CD4-positive, alpha-beta T cell treated with Interleukin-4 for 4 hours (primary cell): ENCODE results near the gene USP21.

Experiments used
- DNase-seq: peaks from one replicate; pipeline ENCODE4 v3.0.0-alpha.2; 2020

USP21 gene

DNA sequence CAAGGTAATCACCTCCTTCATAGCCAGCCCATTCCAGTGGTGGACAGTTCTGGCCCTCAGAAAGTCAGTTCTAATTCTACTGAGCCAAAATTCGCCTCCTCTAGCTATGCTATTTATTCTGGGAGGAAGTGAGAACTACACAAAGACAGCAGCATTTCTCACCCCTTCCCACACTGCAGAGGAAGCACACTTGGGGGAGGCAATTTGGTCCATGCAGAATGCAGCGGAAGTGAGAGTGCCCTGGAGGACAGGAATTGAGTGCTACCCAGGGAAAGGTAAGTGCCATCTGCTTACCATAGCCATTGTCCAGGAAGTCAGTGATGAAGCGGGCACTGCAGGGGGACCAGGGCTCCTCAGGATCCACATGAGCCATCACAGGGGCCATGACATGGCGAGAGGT, 35.9 kb downstream of the USP21 start:
- no peak for DNase-seq

DNA sequence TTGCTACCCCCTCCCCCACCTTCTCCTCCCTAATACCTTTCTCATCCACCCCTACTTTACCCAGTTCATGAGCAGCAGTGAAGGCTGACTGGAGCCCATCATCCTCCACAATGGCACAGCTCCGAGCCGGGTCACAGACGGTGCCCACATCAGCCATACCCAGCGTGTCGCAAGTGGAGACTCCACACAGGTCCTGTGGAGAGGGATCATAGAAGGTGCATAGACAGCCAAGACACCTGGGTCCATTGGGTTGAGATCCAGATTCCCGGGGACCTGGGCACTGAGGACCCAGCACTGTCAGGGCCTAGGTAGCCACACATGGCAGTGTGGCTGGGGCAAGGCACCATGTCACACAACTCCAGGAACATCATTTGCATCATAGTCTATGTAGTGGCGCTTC, 36.8 kb downstream of the USP21 start:
- no peak for DNase-seq

DNA sequence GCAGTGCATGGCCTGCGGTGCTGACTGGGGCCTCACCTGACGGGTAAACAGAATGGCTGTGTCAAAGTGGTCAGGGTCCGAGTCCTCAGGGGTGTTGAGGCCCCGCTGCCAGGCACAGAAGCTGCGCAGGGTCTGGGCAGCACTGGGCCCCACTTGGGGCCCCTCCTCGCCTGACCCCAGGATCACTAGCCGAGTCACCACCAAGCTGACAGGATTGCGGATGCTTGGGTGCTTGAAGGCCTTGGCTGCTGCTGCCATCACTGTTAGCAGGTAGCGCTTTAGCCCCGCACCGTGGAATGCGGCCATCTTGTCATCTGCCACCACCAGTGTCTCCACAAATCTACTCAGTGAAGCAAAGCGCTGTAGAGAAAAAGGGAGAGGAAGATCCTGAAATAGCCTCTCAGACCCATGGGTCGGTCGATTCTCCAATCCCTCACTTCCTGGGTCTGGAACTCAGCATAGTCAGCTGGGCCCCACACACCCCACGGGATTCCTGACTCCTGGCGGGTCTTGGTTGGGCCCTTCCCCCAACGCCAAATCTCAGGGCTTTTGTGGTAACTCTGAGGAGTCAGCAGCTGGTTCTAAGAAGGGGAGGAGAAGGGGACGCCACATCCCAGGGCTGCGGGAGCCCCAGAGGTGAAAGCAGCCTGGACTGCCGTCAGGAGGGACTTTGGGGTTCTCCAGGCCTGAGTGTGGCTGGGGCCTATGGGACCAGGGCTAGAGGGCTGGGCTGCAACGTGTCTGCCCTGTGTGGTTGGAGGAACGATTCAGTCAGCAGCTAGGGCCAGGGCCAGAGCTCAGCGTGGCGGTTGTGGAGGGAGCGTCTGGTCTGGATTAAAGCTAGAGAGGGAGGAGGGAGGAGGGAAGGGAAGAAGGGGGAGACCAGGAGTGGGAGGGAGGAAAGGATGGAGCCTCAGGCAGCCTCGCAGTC, 37.5 kb downstream of the USP21 start:
- no peak for DNase-seq

DNA sequence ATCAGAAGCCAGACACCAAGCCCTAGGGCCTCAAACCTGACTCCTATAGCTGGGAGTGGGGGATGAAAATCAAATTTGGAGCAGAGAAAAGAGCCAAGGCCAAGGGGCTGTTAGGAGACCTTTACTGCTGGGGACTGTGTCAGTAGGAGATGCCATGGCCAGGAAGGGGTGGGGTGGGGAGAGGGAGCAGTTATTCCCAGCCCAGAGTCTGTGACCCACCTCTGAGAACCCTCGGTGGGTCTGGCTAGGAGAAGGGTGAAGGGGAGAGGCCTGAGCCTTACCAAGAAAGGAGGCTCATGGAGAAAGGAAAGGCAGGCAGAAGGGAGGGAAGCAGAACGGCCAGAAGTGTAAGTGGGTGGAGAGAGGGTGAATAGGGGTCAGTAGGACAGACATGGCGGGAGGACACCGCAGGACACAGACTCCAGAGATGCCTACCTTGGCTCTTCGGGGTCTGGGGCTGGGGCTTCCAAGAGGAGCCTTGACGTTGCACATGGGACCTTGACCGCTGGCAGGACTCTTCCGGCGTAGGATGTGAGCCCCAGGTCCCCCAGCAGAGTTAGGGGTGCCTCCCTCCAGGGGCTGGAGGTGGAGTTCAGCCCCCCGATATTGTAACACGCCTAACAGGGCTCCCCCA, 38.4 kb downstream of the USP21 start:
- no peak for DNase-seq

DNA sequence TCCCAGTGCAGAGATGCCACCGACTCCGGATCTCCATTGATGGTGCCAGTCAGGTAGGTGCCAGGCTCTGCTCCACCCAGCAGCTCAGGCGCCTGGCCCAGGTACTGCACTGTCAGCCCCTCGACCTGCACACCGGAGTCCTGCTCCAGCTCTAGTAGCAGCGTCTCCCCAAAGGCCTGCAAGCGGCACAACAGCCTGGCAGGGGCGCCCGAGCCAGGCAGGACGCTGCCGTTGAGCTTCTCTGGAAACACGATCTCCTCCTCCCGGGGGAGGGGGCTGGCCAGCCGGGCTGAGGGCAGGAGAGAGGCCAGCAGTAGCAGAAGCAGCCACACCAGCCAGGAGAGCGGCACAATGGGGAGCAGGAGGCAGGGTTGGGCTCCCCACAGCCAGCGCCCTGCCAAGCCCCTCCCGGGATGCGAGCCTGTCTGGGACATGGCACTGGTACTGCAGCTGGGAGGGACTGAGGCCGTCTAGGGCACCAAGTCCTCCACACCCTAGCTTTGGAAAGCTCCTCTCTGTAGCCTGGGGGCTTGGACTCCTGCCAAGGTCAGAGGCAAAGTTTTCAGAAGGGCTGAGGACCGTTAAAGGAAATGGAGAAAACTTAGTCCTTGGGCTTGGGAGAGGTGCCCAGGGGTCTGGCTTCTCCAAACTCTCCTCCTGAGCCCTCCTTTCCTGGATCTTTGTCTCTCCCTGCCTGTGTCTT, 39.0 kb downstream of the USP21 start:
- no peak for DNase-seq

DNA sequence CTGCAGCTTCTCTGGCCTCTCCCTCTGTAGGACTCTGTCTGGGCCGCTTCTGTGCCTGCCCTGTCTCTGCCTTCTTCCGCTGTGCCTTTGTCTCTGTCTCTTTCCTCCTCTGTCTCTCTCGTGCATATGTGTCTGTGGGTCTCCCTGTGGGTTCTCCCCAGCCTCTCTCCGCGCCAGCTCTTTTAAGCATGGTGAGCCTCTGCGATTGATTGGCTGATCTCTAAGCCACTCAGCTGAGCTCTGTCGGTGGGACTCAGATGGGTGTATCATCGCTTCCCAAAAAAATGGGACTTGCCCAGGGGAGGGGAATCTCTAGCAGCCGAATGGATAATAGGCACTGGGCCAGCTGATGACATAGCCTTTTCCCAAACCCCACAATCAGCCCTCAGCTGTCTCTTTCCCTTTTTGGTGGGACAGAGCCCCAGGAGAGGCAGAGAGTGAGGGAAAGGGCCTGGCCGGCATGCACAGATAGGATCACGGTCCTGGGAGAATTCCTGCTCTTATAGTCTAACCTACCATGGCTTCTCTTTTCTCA, 39.7 kb downstream of the USP21 start, which contains the start of gene ADAMTS4:
Gene ADAMTS4, minus strand, starts transcription at position 158 of the 535 bp plus-strand sequence. CDS start 427 bp downstream, outside the sequence.
- no peak for DNase-seq

DNA sequence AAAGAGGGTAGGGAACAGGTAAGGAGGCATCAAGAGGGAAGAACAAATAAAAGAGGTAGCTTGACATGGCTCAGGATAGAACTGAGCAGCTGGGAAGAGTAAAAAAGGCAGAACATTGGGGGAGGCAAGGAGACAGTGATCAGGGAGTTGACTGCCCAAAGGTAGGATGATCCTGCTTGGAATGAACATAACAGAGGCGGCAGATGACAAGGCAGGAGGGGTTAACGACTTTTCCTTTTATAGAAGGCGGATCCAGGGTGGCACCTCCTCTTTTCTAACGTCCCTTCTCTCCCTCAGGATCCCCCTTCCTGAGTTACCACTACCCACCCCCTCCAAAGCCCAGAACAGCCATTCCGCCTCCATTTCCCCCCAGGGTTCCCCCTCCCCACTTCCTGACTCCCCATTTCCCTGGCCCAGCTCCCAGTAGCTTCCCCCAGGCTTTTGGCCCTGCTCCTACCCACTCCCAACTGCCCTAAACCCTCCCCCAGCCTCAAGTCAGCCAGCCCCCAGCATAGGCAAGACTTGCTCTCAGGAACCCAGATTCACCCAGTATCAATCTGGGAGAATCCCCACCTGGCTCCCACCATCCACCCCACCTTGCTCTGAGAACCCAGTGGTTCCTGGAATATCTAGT, 40.3 kb downstream of the USP21 start:
- no peak for DNase-seq

DNA sequence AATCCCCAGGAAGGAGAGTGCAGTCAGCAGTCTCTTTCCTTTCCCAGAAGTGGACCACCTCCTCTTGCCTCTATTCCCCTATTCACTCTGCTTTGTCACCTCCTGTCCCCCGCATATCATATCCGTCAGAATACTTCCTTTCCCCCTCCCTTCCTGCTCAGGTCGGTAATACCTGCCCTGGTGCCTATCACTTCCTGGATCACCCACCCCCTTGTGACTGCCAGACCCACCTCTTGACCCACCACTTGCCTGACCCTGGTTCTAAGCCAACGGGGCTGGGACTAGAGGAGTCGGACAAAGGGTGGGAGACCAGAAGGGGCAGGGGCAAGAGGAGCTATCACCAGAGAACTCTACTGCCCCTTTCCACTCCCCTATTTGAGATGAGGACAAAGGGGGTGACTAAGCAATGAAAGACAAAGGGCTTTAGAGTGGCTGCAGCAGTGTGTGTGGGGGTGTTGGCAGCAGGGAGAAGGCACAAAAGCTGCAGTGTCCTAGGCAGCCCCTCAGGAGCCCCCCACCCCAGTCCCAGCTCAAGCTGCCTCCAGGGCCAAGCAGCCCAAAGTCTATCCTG, 41.2 kb downstream of the USP21 start:
- no peak for DNase-seq

DNA sequence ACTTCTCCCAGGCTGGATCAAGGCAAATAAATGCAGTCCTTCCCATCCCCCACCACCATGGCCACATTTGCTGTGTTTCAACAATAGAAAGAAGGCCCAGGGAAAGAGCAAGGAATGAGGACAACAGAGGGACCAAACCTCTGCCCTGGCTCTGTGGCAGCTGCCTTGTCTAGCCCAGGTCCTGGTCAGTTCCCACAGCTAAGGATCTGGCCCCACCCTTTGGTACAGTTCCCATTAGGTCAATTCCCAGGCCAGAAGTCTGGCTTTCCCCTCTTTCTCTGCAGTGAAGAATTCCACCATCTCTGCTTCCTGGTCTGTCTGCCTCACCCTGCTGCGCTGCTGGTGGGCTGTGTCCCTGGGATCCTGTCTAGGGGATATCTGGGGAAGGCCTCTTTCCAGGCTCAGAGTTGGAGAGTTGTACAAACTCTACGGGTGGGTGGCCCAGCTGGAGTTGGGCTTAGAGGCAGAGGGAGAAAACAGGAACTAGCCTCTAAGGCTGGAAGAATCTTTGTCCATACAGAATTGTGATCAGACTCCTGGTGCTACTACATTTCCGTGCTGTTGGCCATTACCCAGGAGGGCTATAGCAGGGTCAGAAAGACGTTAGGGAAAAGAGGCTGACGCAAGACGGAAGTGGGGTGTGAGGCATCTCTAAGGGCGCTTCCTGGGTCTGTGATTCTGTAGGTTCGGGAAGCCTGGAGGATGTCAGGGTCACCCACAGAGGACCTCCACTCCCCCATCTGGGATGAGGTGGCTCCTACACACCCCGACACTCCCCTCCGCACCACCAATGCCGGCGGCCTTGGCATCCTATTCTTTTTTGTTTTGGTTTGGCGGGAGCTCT, 41.9 kb downstream of the USP21 start:
- DNase-seq = no peak

DNA sequence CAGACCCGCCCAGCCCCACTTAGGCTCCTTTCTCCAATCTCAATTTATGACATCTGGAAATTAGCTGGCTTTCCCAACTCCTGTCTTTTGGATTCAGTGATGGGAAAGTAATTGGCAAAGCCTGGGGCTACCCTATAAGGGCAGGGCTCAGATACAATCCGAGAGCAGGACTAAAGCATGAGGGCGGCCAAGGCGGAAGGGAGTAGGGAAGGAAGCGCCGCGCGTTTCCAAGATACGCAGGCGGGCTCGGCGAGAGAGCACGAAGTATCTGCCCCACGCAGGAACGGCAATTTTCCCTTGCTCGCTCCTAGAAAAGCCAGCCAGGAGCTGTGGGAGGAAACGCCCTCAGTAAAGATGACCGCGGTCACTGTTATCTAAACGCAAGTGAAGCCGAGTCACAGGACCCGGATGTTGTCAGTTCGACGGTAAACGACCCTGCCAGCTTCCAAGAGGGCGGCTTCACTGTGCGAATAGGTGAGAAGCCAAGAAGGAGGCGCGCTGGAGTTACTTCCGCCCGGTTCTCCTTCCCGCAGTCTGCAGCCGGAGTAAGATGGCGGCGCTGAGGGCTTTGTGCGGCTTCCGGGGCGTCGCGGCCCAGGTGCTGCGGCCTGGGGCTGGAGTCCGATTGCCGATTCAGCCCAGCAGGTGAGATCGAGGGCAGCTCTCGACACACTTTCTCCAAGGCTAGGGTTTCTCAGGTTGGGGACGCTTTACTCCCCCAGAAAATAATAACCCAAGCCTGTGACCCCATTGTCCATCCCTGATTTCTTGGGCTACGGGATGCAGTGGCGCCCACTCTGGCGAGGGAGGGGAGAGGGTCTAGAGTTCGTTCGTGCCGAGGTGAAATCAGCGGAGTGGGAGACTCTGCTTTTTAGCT, 42.8 kb downstream of the USP21 start, which contains the start of gene NDUFS2:
Gene NDUFS2, plus strand, starts transcription at position 532 of the 877 bp plus-strand sequence. Its CDS starts 19 bp downstream, at position 551.
- peak; percentile 98 for DNase-seq

DNA sequence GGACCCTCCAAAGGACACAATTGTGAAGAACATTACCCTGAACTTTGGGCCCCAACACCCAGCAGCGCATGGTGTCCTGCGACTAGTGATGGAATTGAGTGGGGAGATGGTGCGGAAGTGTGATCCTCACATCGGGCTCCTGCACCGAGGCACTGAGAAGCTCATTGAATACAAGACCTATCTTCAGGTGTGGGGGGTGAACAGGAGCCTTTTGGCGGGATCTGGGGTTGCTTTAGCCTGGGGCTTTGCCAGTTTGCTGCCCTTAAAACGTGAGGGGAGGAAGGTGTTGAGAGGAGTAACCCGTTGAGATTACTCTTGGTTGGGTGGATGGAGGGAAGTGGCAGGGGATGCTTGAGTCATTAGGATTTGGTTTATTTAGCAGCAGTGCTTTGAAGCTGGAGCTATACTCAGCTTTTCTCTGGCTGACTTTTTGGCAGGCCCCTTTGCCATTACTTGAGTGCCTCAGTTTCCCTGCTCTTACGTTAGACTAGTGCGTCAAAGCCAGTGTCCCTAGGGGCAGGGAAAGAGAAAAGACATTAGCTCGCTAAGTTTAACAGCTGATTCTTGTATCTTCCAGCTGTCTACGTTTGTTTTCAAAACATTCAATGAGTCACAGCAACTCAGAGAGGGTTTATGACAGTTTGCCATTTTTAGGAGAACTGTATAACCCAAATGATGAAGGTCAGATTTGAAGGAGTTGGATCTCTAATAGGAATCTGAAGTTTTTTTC, 47.3 kb downstream of the USP21 start:
- no peak for DNase-seq

DNA sequence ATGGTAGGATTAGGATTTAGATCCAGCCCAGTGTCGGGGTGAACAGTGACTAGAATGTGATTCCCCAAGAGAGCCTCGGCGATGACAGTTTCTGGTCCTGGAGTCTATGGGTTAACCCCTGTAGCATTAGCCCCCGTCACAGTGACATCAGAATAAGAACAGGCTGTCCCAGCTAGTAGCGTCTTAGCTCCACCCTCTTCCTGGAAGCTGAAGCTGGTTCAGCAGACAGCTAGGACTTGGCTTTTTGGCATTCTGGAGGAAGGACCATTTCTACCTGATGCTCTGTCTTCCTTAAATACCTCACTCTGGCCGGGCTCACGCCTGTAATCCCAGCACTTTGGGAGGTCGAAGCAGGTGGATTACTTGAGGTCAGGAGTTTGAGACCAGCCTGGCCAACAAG, 47.9 kb downstream of the USP21 start:
- DNase-seq = no peak

DNA sequence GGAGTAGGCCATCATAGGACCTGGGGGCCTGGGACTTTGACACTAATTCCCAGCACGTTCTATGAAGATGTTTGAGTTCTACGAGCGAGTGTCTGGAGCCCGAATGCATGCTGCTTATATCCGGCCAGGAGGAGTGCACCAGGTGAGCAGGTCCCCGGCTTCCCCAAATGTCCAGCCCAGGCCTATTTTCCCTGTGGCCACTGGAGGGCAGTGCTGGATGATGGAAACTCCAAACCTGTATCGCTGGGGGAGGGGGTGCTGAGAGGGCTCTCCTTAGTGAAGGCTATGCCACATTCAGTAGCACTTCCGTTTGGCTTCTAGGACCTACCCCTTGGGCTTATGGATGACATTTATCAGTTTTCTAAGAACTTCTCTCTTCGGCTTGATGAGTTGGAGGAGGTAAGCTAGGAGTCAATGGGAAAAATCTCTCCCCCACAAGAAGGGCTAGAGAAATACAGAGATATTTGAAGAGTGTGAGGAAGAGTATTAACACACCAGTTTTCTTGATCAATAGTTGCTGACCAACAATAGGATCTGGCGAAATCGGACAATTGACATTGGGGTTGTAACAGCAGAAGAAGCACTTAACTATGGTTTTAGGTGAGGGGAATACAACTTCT, 50.6 kb downstream of the USP21 start:
- peak; percentile 65 for DNase-seq

DNA sequence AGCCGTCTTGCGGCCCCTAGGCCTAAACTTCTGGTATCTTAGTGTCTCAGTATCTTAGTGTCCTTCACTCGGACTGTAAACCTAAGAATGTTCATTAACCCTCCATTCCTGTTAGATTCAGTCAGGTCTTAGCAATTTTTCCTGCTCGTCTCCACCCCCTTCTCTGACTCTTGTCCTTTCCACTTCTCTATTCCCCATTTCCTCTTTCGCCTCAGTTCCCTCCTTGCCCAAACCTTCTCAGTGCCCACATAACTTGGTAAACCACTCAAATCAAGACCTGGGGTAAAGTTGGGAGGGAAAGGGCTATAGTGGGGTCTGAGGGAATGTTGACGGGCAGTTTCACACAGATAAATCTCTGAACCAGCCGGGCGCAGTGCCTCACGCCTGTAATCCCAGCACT, 55.1 kb downstream of the USP21 start:
- DNase-seq = no peak

DNA sequence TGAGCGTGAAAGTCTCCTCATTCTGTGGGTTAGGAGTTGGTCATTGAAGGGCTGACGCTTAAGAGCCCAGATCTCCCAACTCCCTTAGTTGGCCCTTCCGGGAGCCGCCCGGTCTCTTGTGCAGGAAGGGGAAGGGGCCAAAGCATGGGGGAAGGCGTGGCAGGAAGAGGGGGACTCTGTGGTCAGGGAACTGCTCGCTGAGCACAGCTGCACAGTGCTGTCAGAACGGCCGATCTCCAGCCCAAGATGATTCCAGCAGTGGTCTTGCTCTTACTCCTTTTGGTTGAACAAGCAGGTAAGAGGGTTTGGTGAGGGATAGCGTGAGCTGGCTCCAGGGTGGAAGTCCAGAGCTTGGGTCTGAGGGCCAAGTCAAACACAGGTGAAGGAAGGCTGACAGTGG, 55.8 kb downstream of the USP21 start, which contains the start of gene FCER1G:
Gene FCER1G, plus strand, starts transcription at position 220 of the 400 bp plus-strand sequence. Its CDS starts 27 bp downstream, at position 247.
- DNase-seq = no peak
